Measurements from ENCODE around the gene ZDHHC16. TPM values are rescaled to one million over a fixed set of nuclear protein-coding genes. Genes with fewer than 3 reads are reported as not detected.

Gene ZDHHC16
- total RNA-seq, 2 donors from 2014 or later, result 31.4 to 57.0 TPM

GRCh38 chr10:97479939-97480338 lies 34.0 kb downstream of the ZDHHC16 start:
- Histone ChIP-seq H3K36me3 (no peaks in the 10 kb centered on the region), H3K4me1 (no peaks in the 10 kb centered on the region), H3K9ac (ENCODE audit: low read depth in 2 of 2, low read length in 2 of 2) (no peak overlapping the region)

DNA sequence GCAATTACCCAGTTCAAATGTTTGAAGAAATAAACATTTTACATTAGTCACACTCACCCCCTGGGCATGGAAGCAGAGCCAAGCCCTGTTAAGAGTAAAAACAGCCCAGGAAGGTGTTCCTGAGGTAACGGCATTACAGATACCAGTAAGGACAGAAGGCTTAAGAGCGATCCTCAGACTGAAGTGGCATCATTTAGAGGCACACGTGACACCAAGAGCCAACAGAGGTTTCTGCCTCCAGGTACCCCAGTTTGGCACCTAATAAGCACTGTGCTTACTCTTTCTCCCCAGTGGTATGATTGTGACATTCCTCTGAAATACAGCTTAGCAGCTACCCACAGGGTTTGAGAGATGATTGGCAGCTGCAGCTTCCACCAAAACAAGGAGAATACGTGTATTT lies 35.1 kb downstream of the ZDHHC16 start:
- intact Hi-C loops (cut with DNase I), result no loop called here
- Histone ChIP-seq H3K9me3 (no peaks in the 10 kb centered on the region), H3K27me3 (no peaks in the 10 kb centered on the region), H3K36me3 (no peaks in the 10 kb centered on the region), H3K4me3 (no peak overlapping the region), H3K4me1 (no peaks in the 10 kb centered on the region), H3K27ac (no peak overlapping the region), H3K9ac (ENCODE audit: low read depth in 2 of 2, low read length in 2 of 2) (no peak overlapping the region)
- no peak for TF ChIP-seq CTCF (IDR thresholded peaks at IDR 0.05)
- no peak for DNase-seq

More at GRCh38 chr10:97479939-97480338, 34.0 kb downstream of the ZDHHC16 start:
- no peak for TF ChIP-seq CTCF (IDR thresholded peaks at IDR 0.05)
- H3K4me3 ChIP-seq, result no peak overlapping the region
- no peaks in the 10 kb centered on the region for H3K9me3 ChIP-seq
- H3K27ac ChIP-seq, result no peak overlapping the region
- DNase-seq, result no peak
- no peaks in the 10 kb centered on the region for H3K27me3 ChIP-seq
- intact Hi-C loops (cut with DNase I), result no loop called here

- no peak overlapping the region for H3K4me3 ChIP-seq
- no peaks in the 10 kb centered on the region for H3K36me3 ChIP-seq
- no peak overlapping the region for H3K27ac ChIP-seq
- H3K9ac ChIP-seq (ENCODE audit: low read depth in 2 of 2, low read length in 2 of 2), result no peak overlapping the region
- intact Hi-C loops (cut with DNase I), result no loop called here
- no peaks in the 10 kb centered on the region for H3K4me1 ChIP-seq
- DNase-seq, result no peak
- no peaks in the 10 kb centered on the region for H3K27me3 ChIP-seq
- TF ChIP-seq CTCF (IDR thresholded peaks at IDR 0.05), result no peak
- H3K9me3 ChIP-seq, result no peaks in the 10 kb centered on the region
Observed at GRCh38 chr10:97482381-97482780, 36.4 kb downstream of the ZDHHC16 start.

- no peak for DNase-seq
- no peak for TF ChIP-seq CTCF (IDR thresholded peaks at IDR 0.05)
- intact Hi-C loops (cut with DNase I), result no loop called here
- no peaks in the 10 kb centered on the region for H3K4me1 ChIP-seq
- no peak overlapping the region for H3K27ac ChIP-seq
- no peak overlapping the region for H3K9ac ChIP-seq (ENCODE audit: low read depth in 2 of 2, low read length in 2 of 2)
- H3K9me3 ChIP-seq, result no peaks in the 10 kb centered on the region
- H3K36me3 ChIP-seq, result no peaks in the 10 kb centered on the region
- no peak overlapping the region for H3K4me3 ChIP-seq
- no peaks in the 10 kb centered on the region for H3K27me3 ChIP-seq
Observed at GRCh38 chr10:97483506-97483905, 37.5 kb downstream of the ZDHHC16 start.

DNA sequence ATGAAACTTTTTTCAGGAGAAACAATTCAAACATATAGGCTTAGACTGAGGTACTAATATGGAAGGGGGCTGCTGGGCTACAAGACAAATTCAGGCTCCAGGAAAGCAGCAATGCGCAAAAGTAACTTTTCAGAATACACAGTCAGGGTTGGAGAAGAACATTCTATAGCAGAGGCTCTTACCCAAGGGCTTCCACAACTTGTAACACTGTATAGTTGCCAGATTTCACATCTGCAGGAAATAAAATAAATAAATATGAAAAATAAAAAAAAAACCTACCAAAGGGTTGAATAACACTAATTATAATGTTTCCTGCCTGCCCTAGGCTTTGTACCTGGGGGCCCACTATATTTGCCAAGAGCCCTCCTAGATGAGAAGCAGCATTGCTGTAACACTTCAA lies 37.9 kb downstream of the ZDHHC16 start:
- Histone ChIP-seq H3K4me1 (no peaks in the 10 kb centered on the region), H3K36me3 (no peaks in the 10 kb centered on the region), H3K4me3 (no peak overlapping the region), H3K27me3 (no peaks in the 10 kb centered on the region), H3K9me3 (no peaks in the 10 kb centered on the region), H3K27ac (no peak overlapping the region), H3K9ac (ENCODE audit: low read depth in 2 of 2, low read length in 2 of 2) (no peak overlapping the region)
- no peak for DNase-seq
- no peak for TF ChIP-seq CTCF (IDR thresholded peaks at IDR 0.05)
- intact Hi-C loops (cut with DNase I), result no loop called here
